Adrenal gland (tissue), 12 donors: Measurements from ENCODE around the gene PHF12. TPM values are rescaled to one million over a fixed set of nuclear protein-coding genes. Genes with fewer than 3 reads are reported as not detected.

ENCODE experiments used
- DNase-seq, 7 donors: peaks; one replicate each; pipeline ENCODE4 v3.0.0-alpha.2; 2019 to 2020
- H3K27ac ChIP-seq, 5 donors: fragments of 200-600 bp; sonication (generic) in 4 of 5; 1 replicate in 3 of 5; 2 replicates in 2 of 5; pipeline versions ENCODE4 v1.5.1 to v1.8.0; 2016 to 2020; ENCODE audit warnings: mild to moderate bottlenecking in 1 of 5
- H3K27me3 ChIP-seq: fragments of 200-600 bp; 2 replicates; pipeline ENCODE4 v1.8.0; 2021
- H3K36me3 ChIP-seq, 2 donors: fragments of 200-600 bp; replicated peaks in 1 of 2; 1 replicate in 1 of 2; 2 replicates in 1 of 2; pipeline versions ENCODE4 v1.5.1 to v1.8.0; 2018 to 2022
- H3K4me1 ChIP-seq, 2 donors: fragments of 200-600 bp; replicated peaks in 1 of 2; 1 replicate in 1 of 2; 2 replicates in 1 of 2; pipeline versions ENCODE4 v1.5.1 to v1.8.0; 2018 to 2021
- H3K4me3 ChIP-seq, 4 donors: fragments of 200-600 bp; sonication (generic) in 3 of 4; one replicate each; pipeline ENCODE4 v1.5.1; 2016 to 2018
- H3K9me3 ChIP-seq, 3 donors: fragments of 200-600 bp; sonication (generic) in 1 of 3; replicated peaks in 1 of 3; 1 replicate in 2 of 3; 2 replicates in 1 of 3; pipeline versions ENCODE4 v1.5.1 to v1.8.0; 2016 to 2021
- CTCF ChIP-seq, 6 experiments: fragments of 450-650 bp in 4 of 6; fragments of 200-600 bp in 2 of 6; sonication (generic) in 1 of 6; IDR thresholded peaks; 1 replicate in 5 of 6; 2 replicates in 1 of 6; pipeline versions ENCODE4 v1.5.1 to v1.8.0; 2016 to 2021; ENCODE audit warnings: antibody characterized with exemption in 6 of 6, mild to moderate bottlenecking in 2 of 6, moderate library complexity in 1 of 6
- POLR2A ChIP-seq, 2 donors: fragments of 450-650 bp; IDR thresholded peaks; one replicate each; pipeline ENCODE4 v1.6.1; 2017; ENCODE audit warnings: antibody characterized with exemption in 2 of 2, mild to moderate bottlenecking in 2 of 2, moderate library complexity in 1 of 2
- WGBS, 4 donors: extraction: QIAGEN DNeasy Blood & Tissue Kit in 2 of 4; methylation state at CpG; one replicate each; pipeline versions ENCODE4 v1.1.5 to v1.1.7; 2013 to 2017; 5-methylcytosine and 5-hydroxymethylcytosine counted together
- intact Hi-C, 2 donors: fragments of 100-400 bp; cut with DNase I; formaldehyde crosslinking; loops; one replicate each; pipeline versions ENCODE4 v1.14.1 to v1.15.0; 2022 to 2023
- polyA plus RNA-seq, 3 donors: library from polyadenylated mRNA; stranded (reverse); fragments of 200-250 nt in 2 of 3; fragments of 350-450 nt in 1 of 3; fragmentation: Illumina TruSeq in 1 of 3; extraction: RNeasy Lipid Tissue Mini Kit (QIAGEN cat#74804) in 1 of 3; gene quantifications; one replicate each; pipeline ENCODE4 v1.2.3, GENCODE V29; 2013 to 2014
- total RNA-seq, 9 donors: library from RNA; depleted of rRNA in 4 of 9; stranded (reverse); fragments of >200 nt in 4 of 9; fragments of 120-200 nt in 1 of 9; fragmentation: NEBNext Ultra II Directional in 1 of 9; extraction: Animal tissue kit (Norgen Biotek cat#: 25700) in 1 of 9; gene quantifications; one replicate each; pipeline versions ENCODE4 v1.1.0 to v1.2.4, GENCODE V29; 2013 to 2023
- donor health status: healthy with polysubstance abuse.
- donor health status: Bipolar disorder and iron deficiency.
- donor health status: DM: yes; HTN: yes; CAD: no.
- donor health status: DM: no; HTN: no; CAD: no.
- donor health status: DM: no; HTN: no; CAD: no.
- donor health status: DM: yes; HTN: yes; CAD: no.

Gene PHF12
- total and polyA plus RNA-seq, 12 donors, result 14.4 to 47.9 (median 26.3) TPM

- DNase-seq, result no peak
- TF ChIP-seq POLR2A (IDR thresholded peaks at IDR 0.05) (no peak), CTCF (IDR thresholded peaks at IDR 0.05) (no peak)
- Histone ChIP-seq H3K27ac (no peak overlapping the region), H3K4me1 (peaks cover 28 to 73% of the 10 kb centered on the region in 2 donors), H3K27me3 (no peaks in the 10 kb centered on the region), H3K4me3 (no peak overlapping the region), H3K9me3 (no peaks in the 10 kb centered on the region), H3K36me3 (peaks cover 0 to 13% of the 10 kb centered on the region in 2 donors)
- intact Hi-C loops, result no loop called here
- WGBS, 4 donors, result 86 to 93% (median 90%) methylated on average over 2 of the region's 2 CpGs
These were observed 8.4 kb downstream of the PHF12 start for GRCh38 chr17:28942925-28943324.

GRCh38 chr17:28941251-28941650 lies 10.1 kb downstream of the PHF12 start:
- TF ChIP-seq CTCF (IDR thresholded peaks at IDR 0.05), result no peak
- TF ChIP-seq POLR2A (IDR thresholded peaks at IDR 0.05), result no peak
- intact Hi-C loops, result no loop called here
- no peak for DNase-seq
- H3K27me3 ChIP-seq, result no peaks in the 10 kb centered on the region
- H3K4me3 ChIP-seq, result no peak overlapping the region
- 97 to 100% (median 98%) methylated on average over 1 of the region's 1 CpG for WGBS, 4 donors
- peaks cover 32 to 71% of the 10 kb centered on the region in 2 donors for H3K4me1 ChIP-seq
- peaks cover 0 to 13% of the 10 kb centered on the region in 2 donors for H3K36me3 ChIP-seq
- H3K9me3 ChIP-seq, result no peaks in the 10 kb centered on the region
- H3K27ac ChIP-seq, result no peak overlapping the region

GRCh38 chr17:28940675-28941074 lies 10.6 kb downstream of the PHF12 start:
- no peak for TF ChIP-seq POLR2A (IDR thresholded peaks at IDR 0.05)
- Histone ChIP-seq H3K27me3 (no peaks in the 10 kb centered on the region), H3K4me3 (no peak overlapping the region), H3K27ac (no peak overlapping the region), H3K4me1 (peaks cover 32 to 71% of the 10 kb centered on the region in 2 donors), H3K36me3 (peaks cover 0 to 13% of the 10 kb centered on the region in 2 donors), H3K9me3 (no peaks in the 10 kb centered on the region)
- intact Hi-C loops, result no loop called here
- DNase-seq, result no peak
- 56 to 72% (median 61%) methylated on average over 3 of the region's 3 CpGs for WGBS, 4 donors

GRCh38 chr17:28940142-28940541 lies 11.2 kb downstream of the PHF12 start:
- Histone ChIP-seq H3K27ac (no peak overlapping the region), H3K4me3 (no peak overlapping the region), H3K9me3 (no peaks in the 10 kb centered on the region), H3K4me1 (peaks cover 32 to 69% of the 10 kb centered on the region in 2 donors), H3K27me3 (no peaks in the 10 kb centered on the region), H3K36me3 (peaks cover 0 to 13% of the 10 kb centered on the region in 2 donors)
- no peak for TF ChIP-seq CTCF (IDR thresholded peaks at IDR 0.05)
- no peak for TF ChIP-seq POLR2A (IDR thresholded peaks at IDR 0.05)
- intact Hi-C loops, result no loop called here
- DNase-seq, result no peak
- WGBS, 4 donors, result 44 to 58% (median 50%) methylated on average over 3 of the region's 3 CpGs

GRCh38 chr17:28938552-28938951 lies 12.8 kb downstream of the PHF12 start:
- H3K4me1 ChIP-seq, result peaks cover 32 to 65% of the 10 kb centered on the region in 2 donors
- intact Hi-C loops, result no loop called here
- peaks cover 0 to 6% of the 10 kb centered on the region in 2 donors for H3K36me3 ChIP-seq
- DNase-seq, result no peak
- no peak overlapping the region for H3K27ac ChIP-seq
- H3K27me3 ChIP-seq, result no peaks in the 10 kb centered on the region
- no peak overlapping the region for H3K4me3 ChIP-seq
- TF ChIP-seq CTCF (IDR thresholded peaks at IDR 0.05) (no peak), POLR2A (IDR thresholded peaks at IDR 0.05) (no peak)
- H3K9me3 ChIP-seq, result no peaks in the 10 kb centered on the region
